Inflammatory macrophage treated with lipopolysaccharide for 4 hours (primary cell): ENCODE measurements around the gene MFN2.
"Not testable (repeated sequence)": the region's sequence is repeated elsewhere in the genome, so short reads cannot be mapped to it uniquely, and the experiment has no call there.

Experiments used
- DNase-seq: peaks from one replicate; pipeline ENCODE4 v3.0.0-alpha.2; 2020

MFN2 gene

GRCh38 chr1:12028957-12029511 is 48.8 kb downstream of the MFN2 start:
- DNase-seq: no peak

GRCh38 chr1:12029720-12030339 is 49.6 kb downstream of the MFN2 start:
- DNase-seq: no peak

GRCh38 chr1:12031039-12031980 is 51.1 kb downstream of the MFN2 start:
- DNase-seq: peak; percentile 32

GRCh38 chr1:12032161-12032621 is 51.9 kb downstream of the MFN2 start:
- DNase-seq: no peak

- not testable (repeated sequence) for DNase-seq
These were observed 53.2 kb downstream of the MFN2 start for GRCh38 chr1:12033441-12033840.

GRCh38 chr1:12034381-12034801 is 54.1 kb downstream of the MFN2 start:
- no peak for DNase-seq

- peak; percentile 10 for DNase-seq
These were observed 55.1 kb downstream of the MFN2 start for GRCh38 chr1:12035312-12035711.

- no peak for DNase-seq
These were observed 57.5 kb downstream of the MFN2 start for GRCh38 chr1:12037486-12038355.

GRCh38 chr1:12038356-12039163 is 58.3 kb downstream of the MFN2 start:
- DNase-seq: no peak

- peak; percentile 77 for DNase-seq
These were observed 58.9 kb downstream of the MFN2 start for GRCh38 chr1:12039164-12039525.

- DNase-seq: not testable (repeated sequence)
These were observed 59.7 kb downstream of the MFN2 start for GRCh38 chr1:12039824-12040456.

GRCh38 chr1:12040457-12041051 is 60.3 kb downstream of the MFN2 start:
- DNase-seq: no peak

- not testable (repeated sequence) for DNase-seq
These were observed 64.1 kb downstream of the MFN2 start for GRCh38 chr1:12044187-12044877.

- DNase-seq: no peak
These were observed 66.5 kb downstream of the MFN2 start for GRCh38 chr1:12046749-12047119.

- peak; percentile 15 for DNase-seq
These were observed 67.1 kb downstream of the MFN2 start for GRCh38 chr1:12047120-12047876.

GRCh38 chr1:12048372-12048771 is 68.1 kb downstream of the MFN2 start:
- no peak for DNase-seq

GRCh38 chr1:12049616-12050015 is 69.4 kb downstream of the MFN2 start:
- DNase-seq: peak; percentile 55

GRCh38 chr1:12051361-12051760 is 71.1 kb downstream of the MFN2 start:
- no peak for DNase-seq

GRCh38 chr1:12052008-12052573 is 71.8 kb downstream of the MFN2 start:
- DNase-seq: peak; percentile 48
